ENCODE measurements around the gene IFNL3.
"Not testable (repeated sequence)": the region's sequence is repeated elsewhere in the genome, so short reads cannot be mapped to it uniquely, and the experiment has no call there.

IFNL3 gene

GRCh38 chr19:39244410-39245100 lies at the start of gene IFNL3:
TSS of gene IFNL3 (minus strand) at chr19:39245006. CDS start at chr19:39244967, 39 bp downstream.
- not testable (repeated sequence) for DNase-seq (ENCODE audit: low read depth in 2 of 2)

- DNase-seq (ENCODE audit: low read depth in 2 of 2) = no peak
Measured at GRCh38 chr19:39293394-39293793, 48.6 kb upstream of the IFNL3 start.

GRCh38 chr19:39284032-39284431 lies 39.2 kb upstream of the IFNL3 start:
- no peak for DNase-seq (ENCODE audit: low read depth in 2 of 2)

- DNase-seq (ENCODE audit: low read depth in 2 of 2) = no peak
Measured at GRCh38 chr19:39282021-39282420, 37.2 kb upstream of the IFNL3 start.

- no peak for DNase-seq (ENCODE audit: low read depth in 2 of 2)
Measured at GRCh38 chr19:39277598-39277997, 32.8 kb upstream of the IFNL3 start.

- DNase-seq (ENCODE audit: low read depth in 2 of 2) = no peak
Measured at GRCh38 chr19:39276740-39277139, 31.9 kb upstream of the IFNL3 start.

- DNase-seq (ENCODE audit: low read depth in 2 of 2) = no peak
Measured at GRCh38 chr19:39275578-39275977, 30.8 kb upstream of the IFNL3 start.

GRCh38 chr19:39273859-39274258 lies 29.1 kb upstream of the IFNL3 start:
- DNase-seq (ENCODE audit: low read depth in 2 of 2) = not testable (repeated sequence)

- DNase-seq (ENCODE audit: low read depth in 2 of 2) = no peak
Measured at GRCh38 chr19:39270036-39270871, 25.4 kb upstream of the IFNL3 start.

- not testable (repeated sequence) for DNase-seq (ENCODE audit: low read depth in 2 of 2)
Measured at GRCh38 chr19:39269369-39269768, 24.6 kb upstream of the IFNL3 start.

- not testable (repeated sequence) for DNase-seq (ENCODE audit: low read depth in 2 of 2)
Measured at GRCh38 chr19:39268531-39269223, 23.9 kb upstream of the IFNL3 start.

- not testable (repeated sequence) for DNase-seq (ENCODE audit: low read depth in 2 of 2)
Measured at GRCh38 chr19:39268085-39268484, 23.3 kb upstream of the IFNL3 start, which contains the start of gene IFNL2. TSS of gene IFNL2 (plus strand) at chr19:39268396. CDS start at chr19:39268569, 173 bp downstream.

- no peak for DNase-seq (ENCODE audit: low read depth in 2 of 2)
Measured at GRCh38 chr19:39265321-39265916, 20.6 kb upstream of the IFNL3 start.

GRCh38 chr19:39264306-39265290 lies 19.8 kb upstream of the IFNL3 start:
- DNase-seq (ENCODE audit: low read depth in 2 of 2) = no peak

- no peak for DNase-seq (ENCODE audit: low read depth in 2 of 2)
Measured at GRCh38 chr19:39263912-39264305, 19.1 kb upstream of the IFNL3 start.

GRCh38 chr19:39262496-39262895 lies 17.7 kb upstream of the IFNL3 start:
- DNase-seq (ENCODE audit: low read depth in 2 of 2) = no peak

- no peak for DNase-seq (ENCODE audit: low read depth in 2 of 2)
Measured at GRCh38 chr19:39261704-39262103, 16.9 kb upstream of the IFNL3 start.

- no peak for DNase-seq (ENCODE audit: low read depth in 2 of 2)
Measured at GRCh38 chr19:39257227-39257626, 12.4 kb upstream of the IFNL3 start.

GRCh38 chr19:39254531-39255345 lies 9.9 kb upstream of the IFNL3 start:
- DNase-seq (ENCODE audit: low read depth in 2 of 2) = no peak

All from stimulated activated CD8-positive, alpha-beta memory T cell treated with anti-CD3 and anti-CD28 coated beads, Interleukin-2, amount 100 ng/mL, for 1 hour (primary cell).